ENCODE results near the gene ATG16L1. TPM values are rescaled to one million over a fixed set of nuclear protein-coding genes. Genes with fewer than 3 reads are reported as not detected.

Gene ATG16L1
- polyA plus RNA-seq, 3 donors, result 3.3 to 22.9 (median 4.3) TPM

GRCh38 chr2:233209533-233210171 lies 41.8 kb upstream of the ATG16L1 start:
- no peak for DNase-seq
- H3K79me2 ChIP-seq (ENCODE audit: insufficient read depth, low read length), result no peaks in the 10 kb centered on the region
- no CpG with 5 or more reads among the region's 10 CpGs for WGBS (ENCODE audit: insufficient coverage)
- no peak overlapping the region for H3K9ac ChIP-seq (ENCODE audit: insufficient read depth, low read length, poor library complexity, severe bottlenecking)
- peaks cover 54 to 81% of the 10 kb centered on the region in 2 donors for H3K36me3 Mint-ChIP-seq
- no peak for TF ChIP-seq CTCF (IDR thresholded peaks at IDR 0.05)
- H3K36me3 ChIP-seq (replicated peaks in 1 of 2; ENCODE audit: control insufficient read depth in 1 of 2, insufficient read depth in 2 of 2, low read length in 2 of 2), result peaks cover 47 to 76% of the 10 kb centered on the region in 2 donors
- H3K27me3 ChIP-seq (ENCODE audit: control insufficient read depth in 2 of 2, insufficient read depth in 2 of 2, low read length in 2 of 2), result no peaks in the 10 kb centered on the region
- H3K9me3 ChIP-seq (replicated peaks in 1 of 2; ENCODE audit: control insufficient read depth in 1 of 2, insufficient read depth in 1 of 2, low read length in 2 of 2), result no peaks in the 10 kb centered on the region
- H2AFZ ChIP-seq (ENCODE audit: insufficient read depth, low read depth, low read length, poor library complexity, severe bottlenecking), result no peak overlapping the region
- peaks cover 0 to 2% (median 0%) of the 10 kb centered on the region in 7 donors for H3K9me3 Mint-ChIP-seq
- intact Hi-C loops (cut with micrococcal nuclease), result no loop called here
- H3K4me1 Mint-ChIP-seq, result peaks cover 3% of the 10 kb centered on the region
- no peak overlapping the region for H3K27ac ChIP-seq (ENCODE audit: low read depth in 1 of 2, low read length in 2 of 2)
- H4K20me1 ChIP-seq (ENCODE audit: insufficient read depth, low read length), result peaks cover 47% of the 10 kb centered on the region
- H3K4me2 ChIP-seq (replicated peaks; ENCODE audit: extremely low read depth, low read length, poor library complexity, severe bottlenecking), result no peak overlapping the region
- H3K4me3 Mint-ChIP-seq, result no peak overlapping the region
- no peak overlapping the region for H3K4me3 ChIP-seq (replicated peaks in 1 of 3; ENCODE audit: low read depth in 2 of 3, low read length in 3 of 3)
- no peaks in the 10 kb centered on the region for H3K4me1 ChIP-seq (ENCODE audit: control insufficient read depth in 1 of 2, insufficient read depth in 2 of 2, low read length in 2 of 2)
- peaks cover 0 to 2% (median 1%) of the 10 kb centered on the region in 3 donors for H3K27me3 Mint-ChIP-seq (ENCODE audit: low read depth in 3 of 3)
- peak overlapping the region in 3 of 7 donors; percentile 10 to 52 (median 29) for H3K27ac Mint-ChIP-seq

GRCh38 chr2:233210281-233210680 lies 41.2 kb upstream of the ATG16L1 start:
- no peak overlapping the region for H3K9ac ChIP-seq (ENCODE audit: insufficient read depth, low read length, poor library complexity, severe bottlenecking)
- 91% methylated on average over 7 of the region's 8 CpGs for WGBS (ENCODE audit: insufficient coverage)
- no peaks in the 10 kb centered on the region for H3K79me2 ChIP-seq (ENCODE audit: insufficient read depth, low read length)
- Mint-ChIP-seq H3K27ac (peak overlapping the region in 3 of 7 donors; percentile 26 to 58 (median 35)), H3K36me3 (peaks cover 51 to 74% of the 10 kb centered on the region in 2 donors), H3K4me1 (peaks cover 2% of the 10 kb centered on the region), H3K27me3 (ENCODE audit: low read depth in 3 of 3) (peaks cover 0 to 2% (median 0%) of the 10 kb centered on the region in 3 donors), H3K4me3 (peak overlapping the region in 1 of 2 donors; percentile 1), H3K9me3 (no peaks in the 10 kb centered on the region)
- peaks cover 44 to 70% of the 10 kb centered on the region in 2 donors for H3K36me3 ChIP-seq (replicated peaks in 1 of 2; ENCODE audit: control insufficient read depth in 1 of 2, insufficient read depth in 2 of 2, low read length in 2 of 2)
- intact Hi-C loops (cut with micrococcal nuclease), result no loop called here
- no peaks in the 10 kb centered on the region for H3K9me3 ChIP-seq (replicated peaks in 1 of 2; ENCODE audit: control insufficient read depth in 1 of 2, insufficient read depth in 1 of 2, low read length in 2 of 2)
- no peak for TF ChIP-seq CTCF (IDR thresholded peaks at IDR 0.05)
- H4K20me1 ChIP-seq (ENCODE audit: insufficient read depth, low read length), result peaks cover 47% of the 10 kb centered on the region
- no peaks in the 10 kb centered on the region for H3K27me3 ChIP-seq (ENCODE audit: control insufficient read depth in 2 of 2, insufficient read depth in 2 of 2, low read length in 2 of 2)
- H2AFZ ChIP-seq (ENCODE audit: insufficient read depth, low read depth, low read length, poor library complexity, severe bottlenecking), result no peak overlapping the region
- H3K4me2 ChIP-seq (replicated peaks; ENCODE audit: extremely low read depth, low read length, poor library complexity, severe bottlenecking), result no peak overlapping the region
- no peaks in the 10 kb centered on the region for H3K4me1 ChIP-seq (ENCODE audit: control insufficient read depth in 1 of 2, insufficient read depth in 2 of 2, low read length in 2 of 2)
- no peak for DNase-seq
- H3K4me3 ChIP-seq (replicated peaks in 1 of 3; ENCODE audit: low read depth in 2 of 3, low read length in 3 of 3), result no peak overlapping the region
- H3K27ac ChIP-seq (ENCODE audit: low read depth in 1 of 2, low read length in 2 of 2), result no peak overlapping the region

Data from CD14-positive monocyte (primary cell).